ENCODE measurements around the gene WNK1.
"Not testable (repeated sequence)": the region's sequence is repeated elsewhere in the genome, so short reads cannot be mapped to it uniquely, and the experiment has no call there.

WNK1 gene

DNA sequence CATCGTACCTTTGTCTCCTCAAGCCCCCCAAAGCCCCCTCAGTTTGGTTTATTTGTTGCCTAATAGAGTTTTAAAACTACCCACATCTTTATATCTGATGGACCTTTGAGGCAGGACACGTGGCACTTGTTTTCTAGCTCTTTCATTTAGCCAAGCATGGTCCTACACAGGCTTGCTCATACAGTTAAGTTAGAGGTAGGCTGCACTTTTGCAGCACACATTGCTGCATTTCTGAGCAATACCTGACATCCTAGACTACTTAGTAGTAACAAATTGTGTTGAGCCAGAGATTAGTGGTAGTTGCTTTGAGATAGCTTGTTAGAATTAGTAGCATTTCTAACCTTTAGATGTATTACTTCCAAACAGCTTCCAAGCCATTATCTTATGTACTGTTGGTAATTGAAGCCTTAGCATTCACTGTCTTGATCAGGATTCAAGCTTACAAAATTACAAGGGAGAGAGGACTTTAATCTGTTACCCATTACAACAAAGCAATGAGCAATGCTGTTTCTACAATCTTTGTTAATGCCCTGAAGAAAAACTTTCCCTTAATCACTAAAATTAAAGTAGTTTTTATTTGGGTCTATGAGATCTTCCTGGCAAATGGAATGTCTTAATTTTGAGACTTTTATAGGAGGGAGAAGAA, 96.6 kb downstream of the WNK1 start:
- no peak for DNase-seq (ENCODE audit: low read depth)
- no peak for TF ChIP-seq CTCF (IDR thresholded peaks at IDR 0.05; ENCODE audit: low read length, missing control alignments)
- no peak overlapping the region for H3K4me3 ChIP-seq (replicated peaks; ENCODE audit: low read depth, low read length)

DNA sequence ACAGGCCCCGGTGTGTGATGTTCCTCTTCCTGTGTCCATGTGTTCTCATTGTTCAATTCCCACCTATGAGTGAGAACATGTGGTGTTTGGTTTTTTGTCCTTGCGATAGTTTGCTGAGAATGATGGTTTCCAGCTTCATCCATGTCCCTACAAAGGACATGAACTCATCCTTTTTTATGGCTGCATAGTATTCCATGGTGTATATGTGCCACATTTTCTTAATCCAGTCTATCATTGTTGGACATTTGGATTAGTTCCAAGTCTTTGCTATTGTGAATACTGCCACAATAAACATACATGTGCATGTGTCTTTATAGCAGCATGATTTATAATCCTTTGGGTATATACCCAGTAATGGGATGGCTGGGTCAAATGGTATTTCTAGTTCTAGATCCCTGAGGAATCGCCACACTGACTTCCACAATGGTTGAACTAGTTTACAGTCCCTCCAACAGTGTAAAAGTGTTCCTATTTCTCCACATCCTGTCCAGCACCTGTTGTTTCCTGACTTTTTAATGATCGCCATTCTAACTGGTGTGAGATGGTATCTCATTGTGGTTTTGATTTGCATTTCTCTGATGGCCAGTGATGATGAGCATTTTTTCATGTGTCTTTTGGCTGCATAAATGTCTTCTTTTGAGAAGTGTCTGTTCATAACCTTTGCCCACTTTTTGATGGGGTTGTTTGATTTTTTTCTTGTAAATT, 97.5 kb downstream of the WNK1 start:
- DNase-seq (ENCODE audit: low read depth); H3K4me3 ChIP-seq (replicated peaks; ENCODE audit: low read depth, low read length): not testable (repeated sequence)

GRCh38 chr12:851343-851742, 99.0 kb downstream of the WNK1 start:
- peak; percentile 42 for DNase-seq (ENCODE audit: low read depth)
- no peak for TF ChIP-seq CTCF (IDR thresholded peaks at IDR 0.05; ENCODE audit: low read length, missing control alignments)
- no peak overlapping the region for H3K4me3 ChIP-seq (replicated peaks; ENCODE audit: low read depth, low read length)

DNA sequence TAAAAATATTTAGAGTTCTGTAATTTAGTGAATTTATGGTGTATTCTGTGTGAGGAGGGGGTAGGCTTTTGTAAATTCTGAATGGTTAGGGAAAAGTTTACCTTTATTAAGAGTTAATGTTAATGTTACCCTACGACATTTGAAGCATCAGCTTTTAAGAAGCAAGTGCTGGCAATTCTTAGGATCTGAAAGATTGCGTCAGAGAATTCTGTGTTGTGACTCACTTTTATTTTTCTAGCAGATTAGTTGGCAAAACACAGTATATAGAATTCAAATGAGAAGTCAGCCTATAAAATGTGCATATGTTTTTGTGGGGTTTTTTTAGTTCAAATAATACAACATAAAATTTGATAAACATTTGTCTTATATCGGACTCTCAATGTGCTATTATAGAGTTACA, 99.5 kb downstream of the WNK1 start:
- peak; percentile 83 for DNase-seq (ENCODE audit: low read depth)
- peak overlapping the region; percentile 26 for H3K4me3 ChIP-seq (replicated peaks; ENCODE audit: low read depth, low read length)
- no peak for TF ChIP-seq CTCF (IDR thresholded peaks at IDR 0.05; ENCODE audit: low read length, missing control alignments)

DNA sequence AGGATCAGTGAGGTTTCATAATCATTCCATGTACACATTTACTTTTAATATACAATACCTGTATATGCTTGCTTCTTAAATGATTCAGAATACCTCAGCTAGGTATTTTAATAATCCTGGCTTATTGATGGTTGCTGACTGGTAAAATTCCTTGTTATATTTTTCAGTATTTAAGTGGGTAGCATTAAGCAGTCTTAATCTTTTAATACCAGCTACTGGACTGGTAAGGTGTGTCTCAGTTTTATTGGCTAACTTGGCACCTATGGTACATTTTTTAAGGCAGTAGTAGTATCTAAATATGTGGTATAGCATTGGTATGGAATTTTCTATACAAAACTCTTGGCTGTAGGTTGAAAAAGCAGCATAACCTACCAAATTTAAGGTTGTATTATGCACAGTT, 100.5 kb downstream of the WNK1 start:
- H3K4me3 ChIP-seq (replicated peaks; ENCODE audit: low read depth, low read length): no peak overlapping the region
- DNase-seq (ENCODE audit: low read depth): no peak
- TF ChIP-seq CTCF (IDR thresholded peaks at IDR 0.05; ENCODE audit: low read length, missing control alignments): no peak

DNA sequence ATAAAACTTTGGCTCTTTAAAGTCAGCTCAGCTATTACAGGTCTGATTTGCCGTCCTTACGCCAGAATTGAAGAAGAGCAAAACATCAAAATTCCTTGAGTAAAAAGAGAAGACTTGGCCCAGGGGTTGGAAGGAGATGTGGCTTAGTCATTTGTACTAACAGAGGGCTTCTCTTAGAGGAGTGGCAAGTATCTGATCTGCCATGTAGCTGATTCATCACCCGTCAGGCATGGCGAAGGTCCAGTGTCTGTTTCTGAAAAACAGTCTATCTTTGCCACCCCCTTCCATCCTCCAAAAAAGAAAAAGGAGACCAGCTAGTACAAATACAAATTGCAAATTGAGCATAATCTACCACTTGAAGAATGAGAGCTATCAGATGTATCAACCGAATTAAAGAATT, 105.2 kb downstream of the WNK1 start:
- no peak for TF ChIP-seq CTCF (IDR thresholded peaks at IDR 0.05; ENCODE audit: low read length, missing control alignments)

GRCh38 chr12:862303-862911, 110.0 kb downstream of the WNK1 start:
- no peak for DNase-seq (ENCODE audit: low read depth)
- H3K4me3 ChIP-seq (replicated peaks; ENCODE audit: low read depth, low read length): no peak overlapping the region
- TF ChIP-seq CTCF (IDR thresholded peaks at IDR 0.05; ENCODE audit: low read length, missing control alignments): no peak

More for the DNA sequence above, 105.2 kb downstream of the WNK1 start:
- H3K4me3 ChIP-seq (replicated peaks; ENCODE audit: low read depth, low read length): no peak overlapping the region
- DNase-seq (ENCODE audit: low read depth): peak; percentile 66
